HG02642 (cell line): Measurements from ENCODE around the gene SLC11A1.

ENCODE experiments used
- ATAC-seq: cut with Tn5 transposase; IDR thresholded peaks from one replicate; pipeline ENCODE4 v1.9.1; 2021; ENCODE audit warnings: mild to moderate bottlenecking; ENCODE audit not compliant: unreplicated experiment, poor library complexity

SLC11A1 gene

DNA sequence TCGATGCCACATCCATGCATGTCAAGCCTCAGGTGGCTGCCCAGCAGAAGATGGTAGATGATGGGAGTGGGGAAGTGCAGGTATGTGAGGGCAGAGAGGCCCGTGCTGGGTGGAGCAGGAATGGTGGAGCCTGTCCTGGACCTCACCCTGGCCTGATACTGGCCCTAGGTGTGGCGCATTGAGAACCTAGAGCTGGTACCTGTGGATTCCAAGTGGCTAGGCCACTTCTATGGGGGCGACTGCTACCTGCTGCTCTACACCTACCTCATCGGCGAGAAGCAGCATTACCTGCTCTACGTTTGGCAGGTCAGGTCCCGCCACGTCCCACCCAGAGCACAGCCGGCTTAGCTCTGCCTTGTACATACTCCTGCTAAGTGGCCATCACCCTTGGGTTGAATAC lies 49.8 kb downstream of the SLC11A1 start:
- no peak for ATAC-seq

DNA sequence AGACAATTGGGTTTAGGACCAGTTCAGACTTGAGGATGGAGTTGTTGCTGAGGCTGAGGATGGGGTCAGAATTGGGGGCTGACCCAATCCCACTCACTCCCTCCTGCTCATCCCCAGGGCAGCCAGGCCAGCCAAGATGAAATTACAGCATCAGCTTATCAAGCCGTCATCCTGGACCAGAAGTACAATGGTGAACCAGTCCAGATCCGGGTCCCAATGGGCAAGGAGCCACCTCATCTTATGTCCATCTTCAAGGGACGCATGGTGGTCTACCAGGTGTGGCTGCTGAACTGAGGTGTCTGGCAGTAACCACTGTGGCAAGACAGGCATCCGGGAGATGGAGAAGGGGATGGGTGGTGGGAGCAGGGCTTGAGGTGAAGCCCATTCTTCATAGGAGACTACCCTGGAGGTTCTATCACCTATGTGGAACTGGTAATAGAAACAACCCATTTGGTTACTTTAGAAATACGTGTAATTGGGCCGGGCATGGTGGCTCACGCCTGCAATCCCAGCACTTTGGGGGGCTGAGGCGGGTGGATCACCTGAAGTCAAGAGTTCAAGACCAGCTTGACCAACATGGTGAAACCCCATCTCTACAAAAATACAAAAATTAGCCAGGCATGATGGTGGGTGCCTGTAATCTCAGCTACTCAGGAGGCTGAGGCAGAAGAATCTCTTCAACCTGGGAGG lies 50.7 kb downstream of the SLC11A1 start:
- no peak for ATAC-seq

DNA sequence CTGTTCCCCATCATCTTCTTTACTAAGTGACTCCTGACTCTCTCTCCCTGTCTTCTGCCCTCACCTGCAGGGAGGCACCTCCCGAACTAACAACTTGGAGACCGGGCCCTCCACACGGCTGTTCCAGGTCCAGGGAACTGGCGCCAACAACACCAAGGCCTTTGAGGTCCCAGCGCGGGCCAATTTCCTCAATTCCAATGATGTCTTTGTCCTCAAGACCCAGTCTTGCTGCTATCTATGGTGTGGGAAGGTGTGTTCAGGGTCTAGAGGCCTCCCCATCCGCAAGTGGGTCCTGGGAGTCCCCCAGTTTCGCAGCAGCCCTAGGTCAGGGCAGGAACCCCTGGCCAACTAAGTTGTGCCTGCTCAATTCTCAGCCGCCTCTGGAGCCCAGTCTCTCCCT lies 52.4 kb downstream of the SLC11A1 start:
- no peak for ATAC-seq

DNA sequence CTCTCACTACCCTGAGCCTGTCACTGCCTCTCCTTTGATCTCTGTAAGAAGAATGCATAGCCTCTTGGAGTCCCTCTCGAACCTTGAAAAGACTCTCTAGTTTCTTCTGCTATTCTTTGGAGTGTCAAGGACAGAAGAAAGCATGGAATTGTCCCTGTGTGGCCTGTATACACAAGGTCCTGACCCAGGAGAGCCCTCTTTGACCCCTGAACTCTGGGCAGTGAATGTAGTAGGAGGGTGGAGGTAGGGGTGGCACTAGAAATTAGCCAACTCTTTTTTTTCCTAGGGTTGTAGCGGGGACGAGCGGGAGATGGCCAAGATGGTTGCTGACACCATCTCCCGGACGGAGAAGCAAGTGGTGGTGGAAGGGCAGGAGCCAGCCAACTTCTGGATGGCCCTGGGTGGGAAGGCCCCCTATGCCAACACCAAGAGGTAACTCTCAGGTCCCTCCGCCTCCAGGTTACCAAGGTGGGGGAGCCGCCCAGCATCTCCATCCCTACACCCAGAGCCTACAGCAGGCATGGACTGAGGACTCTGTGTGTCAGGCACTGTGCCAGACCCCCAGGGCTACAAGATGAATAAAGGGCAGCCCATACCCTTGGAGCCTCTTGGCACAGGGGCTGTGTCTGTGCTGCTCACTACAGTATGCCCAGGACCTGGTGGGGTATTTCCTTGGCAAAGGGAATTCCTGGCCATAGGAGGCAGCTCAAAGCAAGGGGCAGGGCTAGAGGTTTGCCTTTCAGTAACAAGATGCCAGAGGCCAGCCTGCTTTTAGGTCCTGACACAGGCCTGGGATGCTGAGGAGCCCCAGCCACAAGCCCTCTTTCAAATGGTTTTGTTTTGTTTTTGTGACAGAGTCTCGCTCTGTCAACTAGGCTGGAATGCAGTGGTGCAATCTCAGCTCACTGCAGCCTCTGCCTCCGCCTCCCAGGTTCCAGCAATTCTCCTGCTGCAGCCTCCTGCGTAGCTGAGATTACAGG lies 53.2 kb downstream of the SLC11A1 start:
- no peak for ATAC-seq

DNA sequence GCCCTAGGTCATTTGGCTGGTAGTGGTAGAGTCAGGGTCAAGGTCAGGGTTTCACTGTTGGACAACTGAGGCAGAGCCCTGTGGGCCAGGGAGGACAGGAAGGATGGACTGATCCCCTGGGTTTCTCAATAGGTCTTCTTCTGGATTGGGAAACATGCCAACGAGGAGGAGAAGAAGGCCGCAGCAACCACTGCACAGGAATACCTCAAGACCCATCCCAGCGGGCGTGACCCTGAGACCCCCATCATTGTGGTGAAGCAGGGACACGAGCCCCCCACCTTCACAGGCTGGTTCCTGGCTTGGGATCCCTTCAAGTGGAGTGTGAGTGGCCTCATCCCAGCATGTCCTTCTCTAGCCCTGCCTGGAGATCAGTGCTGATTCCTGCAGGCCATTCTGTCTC lies 54.9 kb downstream of the SLC11A1 start:
- ATAC-seq: no peak

DNA sequence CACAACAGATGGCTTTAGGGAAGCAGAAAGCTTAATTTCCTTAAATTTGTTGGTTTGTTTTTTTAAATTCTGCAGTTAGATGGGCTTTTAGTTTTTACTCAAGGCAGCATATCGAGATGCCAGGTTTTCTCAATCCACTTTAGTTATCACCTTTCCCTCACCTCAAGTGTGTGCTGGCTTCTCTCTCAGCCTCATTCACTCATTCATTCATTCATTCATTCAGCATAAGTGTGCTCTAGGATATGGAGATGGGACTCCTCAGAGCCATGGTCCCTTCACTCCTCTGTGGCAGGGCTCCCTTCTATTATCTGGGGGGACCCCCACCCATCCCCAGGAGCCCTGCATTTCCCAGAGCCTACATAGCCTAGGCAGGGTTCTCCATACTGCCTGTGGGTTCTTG lies 55.9 kb downstream of the SLC11A1 start:
- no peak for ATAC-seq

DNA sequence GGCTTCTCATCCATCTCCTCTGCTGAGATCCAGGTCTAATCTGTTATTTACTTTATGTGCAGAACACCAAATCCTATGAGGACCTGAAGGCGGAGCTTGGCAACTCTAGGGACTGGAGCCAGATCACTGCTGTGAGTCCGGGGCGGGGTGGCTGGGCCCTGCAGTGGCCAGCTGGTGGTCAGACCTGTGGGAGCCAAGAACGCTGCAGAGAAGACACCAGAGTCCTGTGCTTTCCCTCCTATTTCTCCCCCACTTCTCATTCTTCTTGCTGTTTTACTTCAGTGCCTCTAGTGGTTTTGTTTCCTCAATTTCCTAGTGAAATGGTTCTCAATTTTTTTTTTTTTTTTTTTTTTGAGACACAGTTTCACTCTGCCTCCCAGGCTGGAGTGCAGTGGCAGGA lies 56.5 kb downstream of the SLC11A1 start:
- no peak for ATAC-seq

DNA sequence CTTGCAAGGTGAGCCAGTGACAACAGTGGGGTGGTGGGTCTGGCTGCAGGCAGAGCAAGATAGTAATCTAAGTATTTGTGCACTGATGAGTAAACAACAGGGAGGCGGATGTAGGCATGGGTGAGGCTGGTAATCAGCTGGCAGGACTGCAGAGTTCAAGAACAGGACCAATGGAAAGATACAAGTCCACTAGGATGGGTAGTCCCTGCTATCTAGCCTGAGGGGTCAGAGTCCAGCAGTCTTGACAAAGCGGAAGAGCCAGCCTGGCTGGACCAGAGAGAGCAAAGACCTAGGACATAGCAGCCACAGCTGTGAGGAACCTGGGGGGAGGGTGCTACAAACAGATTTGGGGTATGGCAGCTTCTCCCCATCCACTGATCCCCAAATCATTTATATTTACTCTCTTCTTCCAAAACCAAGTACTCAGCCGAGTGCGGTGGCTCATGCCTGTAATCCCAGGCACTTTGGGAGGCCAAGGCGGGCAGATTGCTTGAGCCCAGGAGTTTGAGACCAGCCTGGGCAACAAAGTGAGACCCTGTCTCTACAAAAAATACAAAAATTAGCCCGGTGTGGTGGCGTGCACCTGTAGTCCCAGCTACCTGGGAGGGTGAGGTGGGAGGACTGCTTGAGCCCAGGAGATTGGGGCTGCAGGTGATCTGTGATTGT lies 62.8 kb downstream of the SLC11A1 start:
- no peak for ATAC-seq

DNA sequence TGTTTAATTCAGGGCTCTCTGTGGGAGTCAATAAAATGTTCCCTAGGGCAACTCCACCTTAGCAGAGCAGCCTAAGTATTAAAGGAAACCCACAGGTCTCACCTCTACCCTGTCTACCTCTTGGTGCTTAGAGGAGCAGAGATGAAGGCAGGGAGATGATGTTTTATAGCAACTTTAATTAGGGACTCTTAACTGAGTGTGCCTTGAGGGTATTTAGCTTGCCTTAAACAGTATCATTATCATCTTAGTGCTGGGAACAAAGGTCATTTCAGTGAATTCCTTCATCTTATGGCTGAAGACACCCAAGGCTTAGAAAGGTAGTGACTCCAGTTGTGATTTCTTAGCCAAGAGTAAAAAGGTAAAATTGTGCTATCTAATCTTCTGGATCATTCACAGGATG lies 63.5 kb downstream of the SLC11A1 start:
- ATAC-seq: no peak
